GM12801 (cell line): Measurements from ENCODE around the gene WBP2NL.

ENCODE experiments used
- CTCF ChIP-seq: IDR thresholded peaks from one replicate; pipeline ENCODE4 v1.5.1; 2011; ENCODE audit warnings: control low read depth; ENCODE audit not compliant: insufficient read length; ENCODE audit errors: extremely low read depth

Gene WBP2NL

DNA sequence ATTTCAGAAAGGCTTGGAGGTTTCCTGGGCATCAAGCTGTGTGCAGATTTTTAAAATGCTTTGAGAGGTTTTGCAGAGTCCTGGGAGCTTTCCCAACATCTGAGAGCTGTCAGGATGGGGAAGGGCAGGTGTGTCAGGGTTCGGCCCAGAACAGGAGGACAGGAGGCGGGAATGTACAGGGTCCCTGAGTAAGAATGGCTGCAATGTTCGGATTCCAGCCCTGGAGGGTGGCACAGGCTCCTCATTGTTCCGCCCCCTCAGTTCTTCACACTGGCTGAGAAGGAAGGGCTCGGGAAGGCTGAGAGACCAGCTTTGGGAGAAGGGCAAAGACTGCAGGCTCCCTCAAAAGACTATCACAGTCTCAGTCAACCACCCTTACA lies 34.5 kb upstream of the WBP2NL start:
- no peak for TF ChIP-seq CTCF

DNA sequence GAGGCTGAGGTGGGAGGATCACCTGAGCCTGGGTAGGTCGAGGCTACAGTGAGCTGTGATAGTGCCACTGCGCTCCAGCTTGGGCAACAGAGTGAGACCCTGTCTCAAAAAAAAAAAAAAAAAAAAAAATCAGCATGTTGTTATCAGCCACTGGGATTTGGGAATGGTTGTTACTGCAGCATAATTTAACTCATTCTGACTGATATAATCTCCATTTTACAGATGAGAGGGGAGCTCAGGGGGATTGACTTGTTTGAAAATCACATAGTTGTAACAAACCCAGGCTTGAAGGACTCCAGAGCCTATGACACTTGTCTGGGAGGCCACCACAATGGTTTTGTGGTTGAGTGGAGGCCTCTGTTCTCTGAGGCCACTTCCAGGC lies 32.4 kb upstream of the WBP2NL start:
- no peak for TF ChIP-seq CTCF

GRCh38 chr22:41966607-41967240 lies 31.9 kb upstream of the WBP2NL start:
- TF ChIP-seq CTCF = no peak

GRCh38 chr22:41968601-41969000 lies 30.0 kb upstream of the WBP2NL start:
- no peak for TF ChIP-seq CTCF

DNA sequence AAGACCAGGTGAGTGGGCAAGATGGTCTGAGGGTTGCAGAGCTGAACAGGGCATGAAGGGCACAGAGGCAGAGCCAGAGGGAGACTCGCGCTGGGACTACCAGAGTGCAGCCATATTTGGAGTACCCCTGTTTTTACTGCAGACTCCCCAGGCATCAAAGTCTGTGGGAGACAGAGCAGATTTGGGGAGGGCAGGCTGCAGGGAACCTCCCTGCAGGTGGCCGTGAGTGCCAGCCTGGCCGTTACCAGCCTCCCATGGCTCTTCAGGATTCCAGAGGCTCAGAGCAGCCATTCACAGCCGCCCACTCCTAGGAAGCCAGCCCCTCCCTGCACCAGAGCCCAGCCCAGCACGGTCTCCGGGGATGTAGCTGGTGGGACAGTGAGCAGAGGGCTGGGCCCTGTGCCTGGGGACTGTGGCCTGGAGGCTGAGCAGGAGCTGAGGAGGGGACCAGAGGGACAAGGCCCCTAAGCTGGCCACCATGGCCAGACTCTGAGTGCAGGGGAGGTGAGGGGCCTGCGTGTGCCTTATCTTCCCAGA lies 29.4 kb upstream of the WBP2NL start, which contains the start of gene SEPTIN3:
TSS of gene SEPTIN3 (plus strand) at position 334 of the 537 bp plus-strand sequence. CDS start 2,050 bp downstream, outside the sequence.
- TF ChIP-seq CTCF = no peak

DNA sequence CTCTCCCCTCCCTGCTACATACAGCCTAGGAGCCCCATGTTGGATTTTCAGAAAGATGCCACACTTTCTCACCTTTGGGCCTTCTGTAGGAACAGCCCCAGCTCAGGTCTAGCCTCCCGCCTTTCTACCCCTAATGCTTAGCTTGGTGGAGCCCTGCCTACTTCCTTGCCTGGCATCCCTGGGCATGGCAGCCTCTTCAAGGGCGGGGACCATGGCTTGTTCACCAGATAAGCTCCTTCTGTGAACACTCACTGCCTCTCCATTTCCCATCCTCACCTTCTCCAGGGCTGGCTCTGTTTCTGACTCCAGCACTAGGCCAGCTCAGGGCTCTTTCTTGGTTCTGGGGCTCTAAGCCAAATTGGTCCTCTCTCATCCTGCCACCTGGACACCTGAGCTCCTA lies 28.0 kb upstream of the WBP2NL start:
- no peak for TF ChIP-seq CTCF

DNA sequence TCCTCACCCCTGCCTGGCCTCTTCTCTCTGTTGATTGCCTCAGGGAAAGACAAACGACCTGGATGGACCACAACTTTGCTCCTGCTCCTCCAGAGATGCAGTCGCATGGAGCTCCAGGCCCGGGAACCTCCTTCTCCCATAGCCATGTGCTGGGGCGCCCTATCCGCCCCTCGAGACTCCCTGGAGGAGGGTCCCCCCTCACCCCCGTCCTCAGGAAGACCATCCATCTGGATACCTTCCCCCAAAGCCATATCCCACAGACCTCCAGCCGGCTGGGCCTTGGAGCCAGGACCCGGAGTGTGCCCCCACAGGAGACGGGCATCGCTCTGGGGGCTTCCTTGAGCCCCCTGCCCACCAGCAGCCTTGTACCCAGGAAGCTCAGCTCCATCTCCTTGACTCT lies 27.2 kb upstream of the WBP2NL start:
- TF ChIP-seq CTCF = no peak
